ENCODE results near the gene YY1.

DNA sequence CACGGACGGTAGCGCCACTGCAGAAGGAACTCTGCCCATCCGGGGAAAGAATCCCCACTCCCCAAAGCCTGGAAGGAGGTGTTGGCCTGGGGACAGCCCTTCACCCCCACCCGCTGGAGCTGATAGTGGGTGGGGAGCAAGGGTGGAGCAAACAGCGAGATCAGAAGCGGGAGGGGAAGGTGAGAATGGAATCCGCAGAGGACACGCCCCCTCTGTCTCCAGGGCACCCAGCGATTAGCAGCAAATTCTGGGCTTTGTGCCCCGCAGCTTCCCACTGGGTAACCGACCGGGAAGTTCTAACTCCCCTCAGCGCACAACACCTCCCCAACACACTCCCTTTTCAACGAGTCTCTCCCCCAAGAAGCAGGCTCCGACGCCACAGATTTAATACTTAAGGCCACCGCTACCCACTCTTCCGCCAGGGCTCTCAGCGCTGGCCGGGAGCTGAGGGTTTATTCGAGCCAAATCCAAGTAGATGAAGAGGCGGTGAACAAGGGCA, 65.9 kb downstream of the YY1 start:
- TF ChIP-seq, protein P1, sequence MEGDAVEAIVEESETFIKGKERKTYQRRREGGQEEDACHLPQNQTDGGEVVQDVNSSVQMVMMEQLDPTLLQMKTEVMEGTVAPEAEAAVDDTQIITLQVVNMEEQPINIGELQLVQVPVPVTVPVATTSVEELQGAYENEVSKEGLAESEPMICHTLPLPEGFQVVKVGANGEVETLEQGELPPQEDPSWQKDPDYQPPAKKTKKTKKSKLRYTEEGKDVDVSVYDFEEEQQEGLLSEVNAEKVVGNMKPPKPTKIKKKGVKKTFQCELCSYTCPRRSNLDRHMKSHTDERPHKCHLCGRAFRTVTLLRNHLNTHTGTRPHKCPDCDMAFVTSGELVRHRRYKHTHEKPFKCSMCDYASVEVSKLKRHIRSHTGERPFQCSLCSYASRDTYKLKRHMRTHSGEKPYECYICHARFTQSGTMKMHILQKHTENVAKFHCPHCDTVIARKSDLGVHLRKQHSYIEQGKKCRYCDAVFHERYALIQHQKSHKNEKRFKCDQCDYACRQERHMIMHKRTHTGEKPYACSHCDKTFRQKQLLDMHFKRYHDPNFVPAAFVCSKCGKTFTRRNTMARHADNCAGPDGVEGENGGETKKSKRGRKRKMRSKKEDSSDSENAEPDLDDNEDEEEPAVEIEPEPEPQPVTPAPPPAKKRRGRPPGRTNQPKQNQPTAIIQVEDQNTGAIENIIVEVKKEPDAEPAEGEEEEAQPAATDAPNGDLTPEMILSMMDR (IDR thresholded peaks at IDR 0.05; ENCODE audit: borderline replicate concordance, extremely low read depth, low read length, poor library complexity, severe bottlenecking): no peak
- no peak for TF ChIP-seq EZH2 (IDR thresholded peaks at IDR 0.05; ENCODE audit: borderline replicate concordance, low read depth, low read length, severe bottlenecking)
